Measurements from ENCODE around the gene RPL27. TPM values are rescaled to one million over a fixed set of nuclear protein-coding genes. Genes with fewer than 3 reads are reported as not detected.

Gene RPL27
- total RNA-seq (100 to 1,000 TPM; 457 to 634 TPM), polyA plus RNA-seq (ENCODE audit: insufficient read depth, low read depth, low replicate concordance) (1,036 TPM)
- long read RNA-seq, donor 1, transcript RPL27-208 (3 exons, 1,872 nt) = minor isoform, 82 of 1,779 reads
- long read RNA-seq, donor 1, transcript RPL27-206 (4 exons, 730 nt) = minor isoform, 591 of 1,779 reads
- long read RNA-seq, donor 1, transcript RPL27-201 (5 exons, 505 nt) = major isoform, 961 of 1,779 reads
- long read RNA-seq, donor 1, partial matches to known transcripts = 134 of 1,779 reads
- long read RNA-seq, donor 1, other reads (novel, unspliced or antisense) = 6 of 1,779 reads
- long read RNA-seq, donor 2, transcript RPL27-206 (4 exons, 730 nt) = minor isoform, 581 of 1,468 reads
- long read RNA-seq, donor 2, transcript RPL27-204 (4 exons, 318 nt) = minor isoform, 6 of 1,468 reads
- long read RNA-seq, donor 2, transcript RPL27-201 (5 exons, 505 nt) = major isoform, 640 of 1,468 reads
- long read RNA-seq, donor 2, transcript RPL27-208 (3 exons, 1,872 nt) = minor isoform, 119 of 1,468 reads
- long read RNA-seq, donor 2, partial matches to known transcripts = 120 of 1,468 reads
- long read RNA-seq, donor 2, other reads (novel, unspliced or antisense) = 0 of 1,468 reads

- Histone ChIP-seq H3K4me1 (peaks cover 13% of the 10 kb centered on the region), H3K36me3 (ENCODE audit: low read depth, missing control alignments) (no peaks in the 10 kb centered on the region), H3K27ac (peak within 1 kb of the TSS; percentile 65 to 74), H3K4me3 (peak within 1 kb of the TSS; percentile 63 to 82), H3K27me3 (no peaks in the 10 kb centered on the region), H3K9me3 (no peaks in the 10 kb centered on the region)
- TF ChIP-seq POLR2A (IDR thresholded peaks at IDR 0.05) = peak; percentile 55
- TF ChIP-seq, protein P1, sequence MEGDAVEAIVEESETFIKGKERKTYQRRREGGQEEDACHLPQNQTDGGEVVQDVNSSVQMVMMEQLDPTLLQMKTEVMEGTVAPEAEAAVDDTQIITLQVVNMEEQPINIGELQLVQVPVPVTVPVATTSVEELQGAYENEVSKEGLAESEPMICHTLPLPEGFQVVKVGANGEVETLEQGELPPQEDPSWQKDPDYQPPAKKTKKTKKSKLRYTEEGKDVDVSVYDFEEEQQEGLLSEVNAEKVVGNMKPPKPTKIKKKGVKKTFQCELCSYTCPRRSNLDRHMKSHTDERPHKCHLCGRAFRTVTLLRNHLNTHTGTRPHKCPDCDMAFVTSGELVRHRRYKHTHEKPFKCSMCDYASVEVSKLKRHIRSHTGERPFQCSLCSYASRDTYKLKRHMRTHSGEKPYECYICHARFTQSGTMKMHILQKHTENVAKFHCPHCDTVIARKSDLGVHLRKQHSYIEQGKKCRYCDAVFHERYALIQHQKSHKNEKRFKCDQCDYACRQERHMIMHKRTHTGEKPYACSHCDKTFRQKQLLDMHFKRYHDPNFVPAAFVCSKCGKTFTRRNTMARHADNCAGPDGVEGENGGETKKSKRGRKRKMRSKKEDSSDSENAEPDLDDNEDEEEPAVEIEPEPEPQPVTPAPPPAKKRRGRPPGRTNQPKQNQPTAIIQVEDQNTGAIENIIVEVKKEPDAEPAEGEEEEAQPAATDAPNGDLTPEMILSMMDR (IDR thresholded peaks at IDR 0.05) = peak; percentile 91 to 99 (median 92)
- 0% methylated on average over 25 to 49 of the region's 49 CpGs for WGBS, 2 donors
- intact Hi-C loops (cut with DNase I; ENCODE audit: low total_unique reads) = no loop called here
- DNase-seq = peak; percentile 99
These were observed at the start of gene RPL27 for GRCh38 chr17:42997984-42998938. RPL27 (plus strand) TSS chr17:42998419; CDS start chr17:42998751, 332 bp downstream.

GRCh38 chr17:42950044-42950783 is 48.0 kb upstream of the RPL27 start:
- Histone ChIP-seq H3K4me1 (no peaks in the 10 kb centered on the region), H3K9me3 (no peaks in the 10 kb centered on the region), H3K27me3 (no peaks in the 10 kb centered on the region), H3K4me3 (no peak overlapping the region), H3K36me3 (ENCODE audit: low read depth, missing control alignments) (no peaks in the 10 kb centered on the region), H3K27ac (no peak overlapping the region)
- no peak for DNase-seq
- no peak for TF ChIP-seq POLR2A (IDR thresholded peaks at IDR 0.05)
- TF ChIP-seq, protein P1 (IDR thresholded peaks at IDR 0.05) = no peak
- intact Hi-C loops (cut with DNase I; ENCODE audit: low total_unique reads) = no loop called here
- 88 to 91% methylated on average over 13 of the region's 13 CpGs for WGBS, 2 donors

GRCh38 chr17:42953669-42954068 is 44.5 kb upstream of the RPL27 start:
- Histone ChIP-seq H3K27ac (no peak overlapping the region), H3K4me1 (no peaks in the 10 kb centered on the region), H3K9me3 (no peaks in the 10 kb centered on the region), H3K27me3 (no peaks in the 10 kb centered on the region), H3K36me3 (ENCODE audit: low read depth, missing control alignments) (no peaks in the 10 kb centered on the region), H3K4me3 (no peak overlapping the region)
- intact Hi-C loops (cut with DNase I; ENCODE audit: low total_unique reads) = no loop called here
- 93 to 100% methylated on average over 1 of the region's 1 CpG for WGBS, 2 donors
- DNase-seq = no peak
- TF ChIP-seq, protein P1 (IDR thresholded peaks at IDR 0.05) = no peak
- no peak for TF ChIP-seq POLR2A (IDR thresholded peaks at IDR 0.05)

DNA sequence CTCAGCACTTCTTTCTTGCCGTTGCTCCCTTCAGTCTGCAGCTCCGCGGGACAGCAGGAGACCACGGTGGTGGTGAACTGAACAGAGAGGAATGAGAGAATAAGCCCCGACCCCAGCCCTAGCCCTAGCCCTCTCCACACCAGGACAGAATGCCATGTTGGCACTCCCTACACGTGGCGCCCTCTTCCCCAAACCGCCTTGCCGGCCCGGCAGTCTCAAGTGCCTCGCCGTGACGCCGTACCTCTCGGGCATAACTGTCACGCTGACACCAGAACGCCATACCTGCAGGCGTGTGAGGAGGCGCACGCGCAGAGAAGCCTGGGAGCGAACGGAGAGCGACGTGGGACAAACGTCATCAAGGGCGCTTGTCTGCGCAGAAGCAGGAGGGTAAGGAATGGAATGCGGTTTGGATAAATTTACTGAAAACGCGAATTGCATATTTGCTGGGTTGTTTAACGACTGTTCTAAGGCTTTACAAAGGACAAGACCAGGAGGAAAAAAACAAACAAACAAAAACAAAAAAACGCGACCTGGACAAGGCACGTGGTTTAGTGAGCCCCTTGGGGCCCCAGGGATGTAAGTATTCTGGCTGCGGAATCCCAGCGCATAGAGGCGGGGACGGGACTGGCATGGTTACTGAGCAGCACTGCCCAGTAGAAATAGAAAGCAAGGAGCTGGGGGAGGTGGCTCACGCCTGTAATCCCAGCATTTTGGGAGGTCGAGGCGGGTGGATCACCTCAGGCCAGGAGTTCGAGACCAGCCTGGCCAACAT is 33.9 kb upstream of the RPL27 start, which contains the start of gene AARSD1:
Gene AARSD1 (minus strand): TSS at position 294 of the 772 bp plus-strand sequence. CDS start 14 bp downstream, at position 280.
- H3K36me3 ChIP-seq (ENCODE audit: low read depth, missing control alignments) = no peaks in the 10 kb centered on the region
- peak within 1 kb of the TSS; percentile 75 to 79 for H3K4me3 ChIP-seq
- no peaks in the 10 kb centered on the region for H3K9me3 ChIP-seq
- no peaks in the 10 kb centered on the region for H3K27me3 ChIP-seq
- DNase-seq = peak; percentile 94
- H3K27ac ChIP-seq = peak within 1 kb of the TSS; percentile 70 to 88
- intact Hi-C loops (cut with DNase I; ENCODE audit: low total_unique reads) = no loop called here
- 1 to 2% methylated on average over 31 to 43 of the region's 43 CpGs for WGBS, 2 donors
- no peak for TF ChIP-seq POLR2A (IDR thresholded peaks at IDR 0.05)
- TF ChIP-seq, protein P1 (IDR thresholded peaks at IDR 0.05) = peak in 1 of 3 experiments; percentile 28
- no peaks in the 10 kb centered on the region for H3K4me1 ChIP-seq
